Kidney (tissue), 14 donors: ENCODE data around the gene TMEM50B. TPM values are rescaled to one million over a fixed set of nuclear protein-coding genes. Genes with fewer than 3 reads are reported as not detected.

ENCODE experiments used
- DNase-seq, 5 donors: peaks; one replicate each; pipeline ENCODE4 v3.0.0-alpha.2; 2013 to 2020
- FAIRE-seq: peaks from 2 replicates; lab custom pipeline; 2012; peaks lifted over from hg19 to GRCh38; lab: Jason Lieb, UNC
- H3K27ac ChIP-seq, 2 donors: one replicate each; pipeline ENCODE4 v1.7.0; 2013; ENCODE audit warnings: low read depth in 2 of 2, low read length in 2 of 2, inconsistent platforms in 1 of 2
- H3K27me3 ChIP-seq: one replicate; pipeline ENCODE4 v1.7.1; 2013; ENCODE audit warnings: low read length, inconsistent platforms; ENCODE audit not compliant: control insufficient read depth, insufficient read depth
- H3K36me3 ChIP-seq, 3 donors: one replicate each; pipeline versions ENCODE4 v1.7.0 to v1.7.1; 2013; ENCODE audit warnings: low read length in 3 of 3, control low read depth in 1 of 3, inconsistent platforms in 1 of 3; ENCODE audit not compliant: insufficient read depth in 3 of 3, control insufficient read depth in 2 of 3
- H3K4me1 ChIP-seq, 3 donors: one replicate each; pipeline versions ENCODE4 v1.7.0 to v1.7.1; 2013; ENCODE audit warnings: low read length in 3 of 3, inconsistent platforms in 1 of 3, low read depth in 1 of 3; ENCODE audit not compliant: control insufficient read depth in 2 of 3, insufficient read depth in 2 of 3
- H3K4me3 ChIP-seq, 3 donors: one replicate each; pipeline versions ENCODE4 v1.7.0 to v1.8.1; 2013; ENCODE audit warnings: low read length in 3 of 3, control low read depth in 1 of 3, inconsistent platforms in 1 of 3
- H3K9ac ChIP-seq, 3 donors: one replicate each; pipeline versions ENCODE4 v1.7.0 to v1.7.1; 2013; ENCODE audit warnings: low read length in 3 of 3, control low read depth in 1 of 3, inconsistent platforms in 1 of 3
- H3K9me3 ChIP-seq, 3 donors: one replicate each; pipeline versions ENCODE4 v1.7.0 to v1.7.1; 2013; ENCODE audit warnings: low read length in 3 of 3, control low read depth in 1 of 3, inconsistent platforms in 1 of 3; ENCODE audit not compliant: control insufficient read depth in 2 of 3, insufficient read depth in 1 of 3
- intact Hi-C: fragments of 100-400 bp; cut with DNase I; formaldehyde crosslinking; loops from one replicate; pipeline ENCODE4 v1.11.1; 2022
- polyA plus RNA-seq: library from polyadenylated mRNA; stranded (reverse); fragments of 350-450 nt; fragmentation: Illumina TruSeq; extraction: RNeasy Lipid Tissue Mini Kit (QIAGEN cat#74804); gene quantifications from one replicate; pipeline ENCODE4 v1.2.3, GENCODE V29; 2014; ENCODE audit warnings: low read depth, low replicate concordance; ENCODE audit not compliant: insufficient read depth
- total RNA-seq: library from RNA; stranded (reverse); fragmentation: NEBNext Ultra II Directional; extraction: Animal tissue kit (Norgen Biotek cat#: 25700); gene quantifications from one replicate; pipeline ENCODE4 v1.2.1, GENCODE V29; 2021
- TF ChIP-seq, protein P1 (sequence below): IDR thresholded peaks from 3 replicates; pipeline ENCODE4 v1.5.1; 2012; ENCODE audit warnings: mild to moderate bottlenecking, moderate library complexity, borderline replicate concordance; ENCODE audit not compliant: insufficient read depth; ENCODE audit errors: extremely low read depth
- donor health status: control.
- donor health status: control.
- donor health status: control.
- donor health status: control.
- donor health status: control.
- donor health status: DM: yes; HTN: yes; CAD: no.
- donor health status: Normal renal cell carcinoma (clear cell type).

Gene TMEM50B
- total and polyA plus RNA-seq, 2 donors from 2014 or later = 63.7 to 87.6 TPM

DNA sequence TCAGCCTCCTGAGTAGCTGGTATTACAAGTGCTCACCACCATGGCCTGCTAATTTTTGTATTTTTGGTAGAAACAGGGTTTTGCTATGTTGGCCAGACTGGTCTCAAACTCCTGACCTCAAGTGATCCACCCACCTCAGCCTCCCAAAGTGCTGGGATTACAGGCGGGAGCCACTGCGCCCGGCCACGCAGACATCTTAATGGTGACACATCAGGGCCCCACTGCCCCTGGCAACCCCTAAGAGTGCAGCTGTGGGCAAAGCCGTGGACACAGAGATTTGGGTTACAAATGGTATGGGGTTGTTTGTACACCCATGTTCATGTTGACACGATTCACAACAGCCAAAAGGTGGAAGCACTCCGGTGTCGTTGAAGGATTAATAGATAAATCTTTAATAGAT, 46.8 kb downstream of the TMEM50B start:
- H3K27ac ChIP-seq = no peak overlapping the region
- peaks cover 0 to 2% (median 0%) of the 10 kb centered on the region in 3 donors for H3K4me1 ChIP-seq
- no peak for FAIRE-seq
- H3K36me3 ChIP-seq = peaks cover 6 to 67% (median 33%) of the 10 kb centered on the region in 3 donors
- H3K9ac ChIP-seq = no peak overlapping the region
- intact Hi-C loops = loop anchor here (10.0 kb wide), 1 partner anchor 58 kb away; no protein-coding TSS in a partner anchor
- TF ChIP-seq, protein P1, sequence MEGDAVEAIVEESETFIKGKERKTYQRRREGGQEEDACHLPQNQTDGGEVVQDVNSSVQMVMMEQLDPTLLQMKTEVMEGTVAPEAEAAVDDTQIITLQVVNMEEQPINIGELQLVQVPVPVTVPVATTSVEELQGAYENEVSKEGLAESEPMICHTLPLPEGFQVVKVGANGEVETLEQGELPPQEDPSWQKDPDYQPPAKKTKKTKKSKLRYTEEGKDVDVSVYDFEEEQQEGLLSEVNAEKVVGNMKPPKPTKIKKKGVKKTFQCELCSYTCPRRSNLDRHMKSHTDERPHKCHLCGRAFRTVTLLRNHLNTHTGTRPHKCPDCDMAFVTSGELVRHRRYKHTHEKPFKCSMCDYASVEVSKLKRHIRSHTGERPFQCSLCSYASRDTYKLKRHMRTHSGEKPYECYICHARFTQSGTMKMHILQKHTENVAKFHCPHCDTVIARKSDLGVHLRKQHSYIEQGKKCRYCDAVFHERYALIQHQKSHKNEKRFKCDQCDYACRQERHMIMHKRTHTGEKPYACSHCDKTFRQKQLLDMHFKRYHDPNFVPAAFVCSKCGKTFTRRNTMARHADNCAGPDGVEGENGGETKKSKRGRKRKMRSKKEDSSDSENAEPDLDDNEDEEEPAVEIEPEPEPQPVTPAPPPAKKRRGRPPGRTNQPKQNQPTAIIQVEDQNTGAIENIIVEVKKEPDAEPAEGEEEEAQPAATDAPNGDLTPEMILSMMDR = no peak
- no peaks in the 10 kb centered on the region for H3K9me3 ChIP-seq
- no peak overlapping the region for H3K4me3 ChIP-seq
- DNase-seq = no peak
- H3K27me3 ChIP-seq = no peaks in the 10 kb centered on the region

- TF ChIP-seq, protein P1 = no peak
- Histone ChIP-seq H3K9me3 (no peaks in the 10 kb centered on the region), H3K27ac (no peak overlapping the region), H3K4me3 (no peak overlapping the region), H3K4me1 (peaks cover 0 to 2% (median 0%) of the 10 kb centered on the region in 3 donors), H3K9ac (no peak overlapping the region), H3K36me3 (peaks cover 6 to 62% (median 33%) of the 10 kb centered on the region in 3 donors), H3K27me3 (no peaks in the 10 kb centered on the region)
- intact Hi-C loops = loop anchor here (10.0 kb wide), 1 partner anchor 58 kb away; no protein-coding TSS in a partner anchor
- no peak for FAIRE-seq
- no peak for DNase-seq
Observed at GRCh38 chr21:33432496-33432895, 47.3 kb downstream of the TMEM50B start.

DNA sequence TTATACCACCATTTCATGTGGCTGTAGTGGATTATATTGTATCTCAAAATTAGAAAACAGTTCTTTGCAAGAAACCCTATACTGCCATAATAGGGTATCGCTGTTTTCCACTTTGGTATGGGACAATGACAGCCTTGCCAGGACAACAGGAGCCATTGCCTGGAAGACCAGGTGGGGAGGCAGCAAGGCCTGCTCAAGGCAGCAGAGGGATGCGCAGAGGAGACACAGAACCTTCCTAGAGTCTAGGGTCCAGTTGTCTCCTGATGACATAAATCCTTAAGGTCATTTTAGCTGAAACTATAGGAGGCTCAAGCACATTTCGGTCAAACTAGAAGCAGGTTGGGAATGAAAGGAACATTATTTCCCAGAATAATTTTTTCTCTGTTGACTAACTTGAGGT, 48.9 kb downstream of the TMEM50B start:
- intact Hi-C loops = loop anchor here (10.0 kb wide), 1 partner anchor 56 kb away; no protein-coding TSS in a partner anchor
- H3K36me3 ChIP-seq = peaks cover 6 to 61% (median 36%) of the 10 kb centered on the region in 3 donors
- H3K9ac ChIP-seq = no peak overlapping the region
- no peak overlapping the region for H3K4me3 ChIP-seq
- FAIRE-seq (no peak), DNase-seq (no peak)
- TF ChIP-seq, protein P1 = no peak
- H3K27ac ChIP-seq = no peak overlapping the region
- no peaks in the 10 kb centered on the region for H3K9me3 ChIP-seq
- peaks cover 0 to 2% (median 0%) of the 10 kb centered on the region in 3 donors for H3K4me1 ChIP-seq
- H3K27me3 ChIP-seq = no peaks in the 10 kb centered on the region

GRCh38 chr21:33428669-33429068, 51.1 kb downstream of the TMEM50B start:
- Histone ChIP-seq H3K9ac (no peak overlapping the region), H3K9me3 (no peaks in the 10 kb centered on the region), H3K4me3 (no peak overlapping the region), H3K36me3 (peaks cover 14 to 55% (median 34%) of the 10 kb centered on the region in 3 donors), H3K27me3 (no peaks in the 10 kb centered on the region), H3K4me1 (peaks cover 0 to 6% (median 0%) of the 10 kb centered on the region in 3 donors), H3K27ac (no peak overlapping the region)
- FAIRE-seq (no peak), DNase-seq (no peak)
- TF ChIP-seq, protein P1 = no peak
- intact Hi-C loops = no loop called here
